DMS53 (cell line): Measurements from ENCODE around the gene ADAMTS7.
"Not testable (repeated sequence)": the region's sequence is repeated elsewhere in the genome, so short reads cannot be mapped to it uniquely, and the experiment has no call there.

Experiments used
- DNase-seq: peaks from one replicate; lab custom pipeline; 2025; lab: John Stamatoyannopoulos, UW

Gene ADAMTS7

GRCh38 chr15:78828920-78829319 is 17.7 kb upstream of the ADAMTS7 start:
- DNase-seq: no peak

DNA sequence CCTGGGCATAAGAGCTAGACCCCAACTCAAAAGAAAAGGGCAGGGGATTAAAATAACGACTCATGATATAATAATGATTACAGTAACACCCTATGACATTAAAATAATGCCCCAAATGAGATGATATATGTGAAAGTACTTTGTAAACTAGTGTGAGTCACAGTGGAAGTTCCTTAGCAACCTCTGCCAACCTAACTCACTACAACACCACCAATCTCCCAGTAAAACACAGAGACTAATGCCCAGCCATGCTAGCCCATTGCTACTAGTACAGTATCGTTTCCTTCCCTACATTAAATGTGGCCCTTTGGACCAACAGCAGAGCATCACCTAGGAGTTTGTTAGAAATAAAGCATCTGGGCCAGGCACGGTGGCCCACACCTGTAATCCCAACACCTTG is 11.2 kb upstream of the ADAMTS7 start:
- no peak for DNase-seq

- peak; percentile 39 for DNase-seq
These were observed 540 bp upstream of the ADAMTS7 start for GRCh38 chr15:78811825-78812183.

- peak; percentile 49 for DNase-seq
These were observed 721 bp downstream of the ADAMTS7 start for GRCh38 chr15:78810362-78811123.

DNA sequence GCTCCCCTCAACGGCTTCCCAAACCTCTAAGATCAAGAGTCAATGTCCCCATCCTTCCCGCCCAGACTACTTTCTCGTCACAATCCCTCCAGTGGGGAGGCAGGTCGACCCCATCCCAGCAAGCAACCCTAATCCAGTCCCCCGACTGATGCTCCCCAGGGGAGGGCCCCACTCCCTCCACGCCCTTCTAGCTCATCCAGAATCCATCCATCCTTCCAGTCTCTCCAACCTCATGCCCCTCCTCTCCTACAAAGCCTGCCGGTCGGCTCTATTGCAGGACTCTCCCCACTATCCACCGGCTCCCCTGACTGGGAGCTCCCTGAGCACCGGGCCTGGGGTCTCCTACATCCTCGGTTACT is 1.3 kb downstream of the ADAMTS7 start:
- no peak for DNase-seq

DNA sequence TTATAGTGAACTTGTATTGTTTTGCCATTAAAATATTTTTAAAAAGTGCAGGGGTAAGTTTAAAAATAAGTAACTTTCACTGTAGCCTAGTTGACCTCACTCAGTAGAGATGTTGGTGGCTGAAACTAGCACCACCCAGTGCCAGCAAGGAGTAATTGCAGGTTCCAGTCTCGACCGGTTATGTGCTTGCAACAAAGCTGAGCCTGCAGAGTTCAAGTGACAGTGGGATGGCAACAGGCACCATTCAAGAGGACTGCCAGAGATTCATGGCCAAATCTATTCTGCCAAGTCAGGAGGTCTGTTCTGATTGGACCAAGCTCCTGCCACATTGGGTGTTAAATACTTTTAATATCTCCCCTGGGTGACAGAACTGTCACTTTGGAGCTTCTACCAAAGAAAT is 2.7 kb downstream of the ADAMTS7 start:
- peak; percentile 54 for DNase-seq

DNA sequence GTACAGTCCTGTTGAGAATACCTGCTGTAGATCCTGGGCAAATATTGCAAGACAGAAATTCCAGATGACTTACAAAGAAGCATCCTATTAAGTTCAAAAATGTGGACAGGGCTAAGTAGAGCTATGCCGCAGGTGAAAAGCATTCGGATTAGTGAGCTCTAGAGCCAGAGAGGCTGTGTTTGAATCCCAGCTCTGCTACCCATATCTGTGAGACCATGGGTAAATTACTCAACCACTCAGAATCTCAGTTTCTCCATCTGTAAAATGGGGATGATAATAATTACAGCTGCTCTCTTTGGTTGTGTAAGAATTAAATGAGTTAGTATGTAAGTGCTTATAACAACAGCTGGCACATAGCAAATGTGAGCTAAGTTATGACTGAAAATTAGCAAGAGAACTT is 3.9 kb downstream of the ADAMTS7 start:
- no peak for DNase-seq

- no peak for DNase-seq
These were observed 6.9 kb downstream of the ADAMTS7 start for GRCh38 chr15:78804391-78804792.

DNA sequence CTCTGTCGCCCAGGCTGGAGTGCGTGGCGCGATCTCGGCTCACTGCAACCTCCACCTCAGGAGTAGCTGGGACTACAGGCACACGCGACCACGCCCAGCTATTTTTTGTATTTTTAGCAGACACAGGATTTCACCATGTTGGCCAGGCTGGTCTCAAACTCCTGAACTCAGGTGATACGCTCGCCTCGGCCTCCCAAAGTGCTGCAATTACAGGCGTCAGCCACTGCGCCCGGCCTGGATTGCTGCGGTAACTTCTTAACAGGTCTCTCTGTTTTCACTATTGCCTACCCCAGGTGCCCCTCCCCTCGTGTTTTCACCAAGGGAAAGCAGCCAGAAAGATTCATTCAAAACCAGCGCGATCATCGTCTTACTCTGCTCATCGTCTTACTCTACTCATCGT is 10.5 kb downstream of the ADAMTS7 start:
- DNase-seq: no peak

- DNase-seq: no peak
These were observed 11.1 kb downstream of the ADAMTS7 start for GRCh38 chr15:78800189-78800588.

- not testable (repeated sequence) for DNase-seq
These were observed 12.2 kb downstream of the ADAMTS7 start for GRCh38 chr15:78799102-78799501.

DNA sequence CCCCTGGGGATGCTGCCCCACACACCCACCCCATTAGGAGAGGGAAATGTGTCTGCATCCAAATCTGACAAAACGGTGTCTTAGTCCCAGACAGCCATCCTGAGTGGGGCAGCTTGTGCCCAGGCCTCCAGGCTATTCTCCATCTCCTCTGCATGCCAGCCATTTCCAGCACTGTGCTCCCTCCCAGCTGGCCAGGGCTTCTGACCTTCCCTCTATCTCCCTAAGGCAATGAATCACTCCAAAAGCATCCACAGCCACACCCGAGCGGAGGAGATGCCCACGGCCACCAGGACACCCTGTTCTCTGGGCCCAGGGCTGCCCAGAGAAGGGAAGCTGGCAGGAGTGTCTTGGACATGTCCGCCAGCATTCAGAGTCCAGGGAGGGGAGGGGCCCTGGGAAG is 12.9 kb downstream of the ADAMTS7 start:
- DNase-seq: not testable (repeated sequence)

DNA sequence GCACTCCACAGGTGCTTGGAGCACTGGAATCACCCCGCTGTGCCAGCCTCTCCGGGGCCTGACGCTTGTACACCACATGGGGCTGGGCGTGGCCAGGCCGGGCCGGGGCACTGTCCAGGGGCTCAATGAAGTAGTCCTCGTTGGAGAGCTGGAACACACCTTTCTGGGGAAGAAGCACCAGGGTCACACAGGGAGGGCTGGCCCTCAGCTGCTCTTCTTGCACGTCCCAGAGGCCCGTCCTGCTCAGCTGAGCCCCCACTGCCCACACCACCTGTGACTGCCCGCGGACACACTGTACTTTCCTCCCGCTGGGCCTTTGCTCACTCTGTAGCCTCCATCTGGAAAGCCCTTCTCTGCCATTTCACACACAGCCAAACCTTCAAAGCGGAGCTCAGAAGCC is 13.3 kb downstream of the ADAMTS7 start:
- DNase-seq: no peak

GRCh38 chr15:78796510-78796909 is 14.8 kb downstream of the ADAMTS7 start:
- DNase-seq: no peak

DNA sequence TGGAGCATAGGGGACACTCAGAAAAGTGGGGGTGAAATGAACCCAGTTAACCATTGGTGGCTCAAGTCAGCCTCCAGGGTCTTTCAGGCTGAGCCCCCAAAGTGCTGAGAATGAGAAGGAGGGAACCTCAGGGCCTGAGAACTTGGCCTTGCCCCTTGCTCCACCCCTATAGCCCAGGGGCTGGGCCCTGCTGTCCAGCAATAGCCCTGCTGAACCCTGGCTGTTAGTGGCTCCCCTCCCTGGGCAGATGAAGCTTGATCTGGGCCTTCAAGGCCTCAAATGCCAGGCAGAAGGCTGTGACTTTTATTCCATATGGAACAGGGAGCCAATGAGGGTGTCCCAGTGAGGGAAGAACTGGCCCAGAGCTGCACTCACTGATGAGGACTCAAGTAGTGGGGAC is 16.2 kb downstream of the ADAMTS7 start:
- DNase-seq: no peak

GRCh38 chr15:78794446-78794845 is 16.8 kb downstream of the ADAMTS7 start:
- DNase-seq: not testable (repeated sequence)

DNA sequence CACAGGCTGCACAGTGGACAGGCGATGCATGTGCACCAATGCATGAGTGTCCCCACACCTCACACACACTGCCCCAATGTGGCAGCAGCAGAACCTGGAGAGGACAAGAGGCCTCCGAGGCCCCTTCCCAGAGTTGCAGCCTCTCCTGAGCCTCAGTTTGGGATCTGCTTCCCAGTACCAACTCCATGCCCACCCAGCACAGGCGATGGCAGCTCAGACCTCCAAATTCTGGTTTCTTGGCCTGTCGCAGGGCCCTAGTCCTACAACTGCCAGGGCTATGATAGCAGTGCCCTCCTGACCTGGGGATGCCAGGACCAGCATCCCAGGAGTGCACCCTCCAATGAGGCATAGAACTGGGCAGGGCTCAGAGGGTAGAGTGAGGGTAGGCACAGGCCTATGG is 19.9 kb downstream of the ADAMTS7 start:
- DNase-seq: no peak

DNA sequence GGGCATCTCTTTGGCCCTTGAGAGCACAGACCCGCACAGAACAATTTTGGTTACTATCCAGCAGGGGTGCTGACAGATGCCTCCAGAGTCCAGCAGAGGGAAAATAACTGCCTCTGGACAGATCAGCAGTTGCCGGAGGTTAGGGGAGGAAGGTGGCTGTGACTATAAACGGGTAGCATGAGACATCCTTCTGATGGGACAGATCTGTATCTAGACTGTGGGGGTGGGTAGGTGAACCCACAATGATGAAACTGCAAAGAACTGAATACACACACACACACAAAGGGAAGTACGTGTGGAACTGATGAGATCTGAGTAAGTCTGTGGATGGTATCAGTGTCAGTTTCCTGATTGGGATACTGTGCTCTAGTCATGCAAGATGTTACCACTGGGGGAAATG is 21.2 kb downstream of the ADAMTS7 start:
- no peak for DNase-seq

- DNase-seq: no peak
These were observed 21.6 kb downstream of the ADAMTS7 start for GRCh38 chr15:78789615-78790014.

DNA sequence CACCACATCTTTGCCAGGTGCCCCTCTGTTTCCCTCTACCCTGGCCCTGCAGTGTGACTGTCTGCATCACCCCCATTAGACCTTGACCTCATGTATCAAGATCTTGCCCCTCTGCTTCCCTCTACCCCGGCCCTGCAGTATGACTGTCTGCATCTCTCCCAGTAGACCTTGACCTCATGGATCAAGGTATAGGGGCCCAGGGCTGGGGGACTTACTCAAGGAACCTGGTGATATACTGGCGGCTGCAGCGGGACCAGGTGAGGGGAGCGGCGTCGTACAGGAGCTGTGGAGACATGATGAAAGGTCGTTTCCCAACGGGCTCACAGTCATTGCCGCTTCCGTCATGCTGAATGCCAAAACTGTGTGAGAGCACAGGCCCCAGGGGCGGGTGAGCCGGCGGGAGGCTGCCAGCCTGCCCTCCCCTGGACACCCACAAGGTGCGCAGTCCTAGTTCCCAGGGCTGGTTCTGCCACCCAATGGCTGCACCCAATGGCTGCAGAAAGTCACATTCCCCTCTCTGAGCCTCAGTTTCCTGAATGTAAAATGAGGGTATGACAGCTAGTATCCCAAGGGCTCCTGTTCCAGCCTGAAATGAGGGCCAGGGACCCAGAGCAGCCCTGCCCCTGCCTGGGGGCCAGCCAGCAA is 23.1 kb downstream of the ADAMTS7 start:
- no peak for DNase-seq

- DNase-seq: not testable (repeated sequence)
These were observed 28.9 kb downstream of the ADAMTS7 start for GRCh38 chr15:78782402-78782801.

DNA sequence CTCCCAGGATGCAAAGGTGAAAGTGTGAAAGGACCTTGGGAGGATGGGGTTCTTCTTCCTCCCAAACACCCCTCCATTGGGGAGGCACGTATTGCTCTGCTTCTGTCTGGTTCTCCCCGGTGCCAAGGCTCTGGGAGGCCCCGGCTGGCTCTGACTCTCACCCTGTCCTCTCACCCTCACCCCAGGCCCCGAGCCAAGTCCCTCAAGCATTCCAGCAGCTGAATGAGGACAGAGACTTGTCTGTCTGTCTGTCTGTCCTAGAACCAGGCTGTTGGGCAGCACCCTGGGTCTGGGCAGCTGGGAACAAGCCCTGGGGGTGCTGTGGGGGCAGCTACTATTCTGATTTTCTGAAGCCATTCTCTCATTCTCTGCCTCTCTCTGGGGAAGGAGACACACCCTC is 29.9 kb downstream of the ADAMTS7 start:
- not testable (repeated sequence) for DNase-seq

- not testable (repeated sequence) for DNase-seq
These were observed 31.3 kb downstream of the ADAMTS7 start for GRCh38 chr15:78779975-78780374.
